ENCODE measurements around the gene NBPF19. TPM values are rescaled to one million over a fixed set of nuclear protein-coding genes. Genes with fewer than 3 reads are reported as not detected.
"Not testable (repeated sequence)": the region's sequence is repeated elsewhere in the genome, so short reads cannot be mapped to it uniquely, and the experiment has no call there.

NBPF19 gene
- total RNA-seq (ENCODE audit: insufficient read depth, low replicate concordance), result 29.1 TPM

- not testable (repeated sequence) for DNase-seq (ENCODE audit: low spot score)
Observed at GRCh38 chr1:149474745-149475144, at the start of gene NBPF19. Gene NBPF19, plus strand, starts transcription at chr1:149475045. Its CDS starts 888 bp downstream, at chr1:149475933.

GRCh38 chr1:149428317-149428716, 46.5 kb upstream of the NBPF19 start:
- not testable (repeated sequence) for DNase-seq (ENCODE audit: low spot score)

GRCh38 chr1:149445451-149445850, 29.4 kb upstream of the NBPF19 start:
- DNase-seq (ENCODE audit: low spot score), result peak; percentile 85

- not testable (repeated sequence) for DNase-seq (ENCODE audit: low spot score)
Observed at GRCh38 chr1:149452196-149452595, 22.6 kb upstream of the NBPF19 start.

- not testable (repeated sequence) for DNase-seq (ENCODE audit: low spot score)
Observed at GRCh38 chr1:149452652-149453051, 22.2 kb upstream of the NBPF19 start.

- DNase-seq (ENCODE audit: low spot score), result peak; percentile 29
Observed at GRCh38 chr1:149558350-149558825, 83.5 kb downstream of the NBPF19 start.

- DNase-seq (ENCODE audit: low spot score), result not testable (repeated sequence)
Observed at GRCh38 chr1:149561806-149562205, 87.0 kb downstream of the NBPF19 start.

- DNase-seq (ENCODE audit: low spot score), result not testable (repeated sequence)
Observed at GRCh38 chr1:149565485-149565884, 90.6 kb downstream of the NBPF19 start.

GRCh38 chr1:149572763-149573162, 97.9 kb downstream of the NBPF19 start:
- not testable (repeated sequence) for DNase-seq (ENCODE audit: low spot score)

GRCh38 chr1:149585592-149585991, 110.7 kb downstream of the NBPF19 start:
- not testable (repeated sequence) for DNase-seq (ENCODE audit: low spot score)

Other genes with a start within 250 kb of the NBPF19 start
- not detected for gene PPIAL4C, start 108.8 kb downstream of the NBPF19 start, total RNA-seq (ENCODE audit: insufficient read depth, low replicate concordance)